AG09319 (cell line): ENCODE measurements around the gene TEX29.

Experiments used
- DNase-seq: peaks from one replicate; pipeline ENCODE4 v3.0.0-alpha.2; 2010; ENCODE audit warnings: low read depth; ENCODE audit errors: extremely low read depth
- CTCF ChIP-seq: IDR thresholded peaks from 2 replicates; pipeline ENCODE4 v1.5.1; 2011; ENCODE audit warnings: low read depth, mild to moderate bottlenecking, inconsistent platforms, low read length, moderate library complexity

TEX29 gene

DNA sequence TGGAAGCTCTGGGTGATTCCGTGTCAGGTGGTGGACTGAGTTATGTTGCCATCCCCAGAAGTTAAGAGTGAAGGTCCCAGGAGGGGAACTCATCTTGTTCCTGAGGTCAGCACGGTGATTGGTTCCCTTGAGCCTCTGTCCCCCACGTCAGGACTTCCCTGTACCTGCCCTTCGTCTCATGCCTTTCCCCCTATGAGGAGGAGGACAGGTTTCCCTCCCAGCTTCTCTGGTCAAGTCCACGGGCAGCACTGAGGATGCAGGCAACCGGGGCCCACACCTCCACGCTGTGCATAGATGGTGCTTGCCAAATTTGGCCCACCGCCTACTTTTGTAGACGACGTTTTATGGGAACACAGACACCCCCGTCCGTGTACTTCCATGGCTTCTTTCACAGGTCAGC lies 42.7 kb downstream of the TEX29 start:
- TF ChIP-seq CTCF = no peak
- DNase-seq = no peak

DNA sequence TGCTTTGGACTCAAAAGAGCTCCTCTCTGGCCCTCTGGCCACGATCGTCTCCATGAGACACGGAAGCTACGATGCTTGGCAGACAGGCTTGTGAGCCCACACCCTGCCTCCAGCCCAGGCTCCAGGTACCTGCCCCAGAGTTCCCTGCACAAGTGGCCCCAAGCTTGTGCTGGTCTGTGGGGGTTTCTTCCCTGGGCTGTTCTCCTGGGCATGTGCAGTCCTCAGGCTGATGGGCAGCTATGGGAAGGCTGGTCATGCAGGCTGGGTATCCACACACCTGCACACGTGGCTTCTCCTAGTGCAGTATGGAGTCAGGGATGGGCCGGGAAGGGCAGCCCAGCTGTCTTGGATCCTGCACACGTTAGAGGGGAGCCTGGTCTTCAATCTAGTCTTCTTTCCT lies 43.1 kb downstream of the TEX29 start:
- no peak for DNase-seq
- TF ChIP-seq CTCF = no peak

DNA sequence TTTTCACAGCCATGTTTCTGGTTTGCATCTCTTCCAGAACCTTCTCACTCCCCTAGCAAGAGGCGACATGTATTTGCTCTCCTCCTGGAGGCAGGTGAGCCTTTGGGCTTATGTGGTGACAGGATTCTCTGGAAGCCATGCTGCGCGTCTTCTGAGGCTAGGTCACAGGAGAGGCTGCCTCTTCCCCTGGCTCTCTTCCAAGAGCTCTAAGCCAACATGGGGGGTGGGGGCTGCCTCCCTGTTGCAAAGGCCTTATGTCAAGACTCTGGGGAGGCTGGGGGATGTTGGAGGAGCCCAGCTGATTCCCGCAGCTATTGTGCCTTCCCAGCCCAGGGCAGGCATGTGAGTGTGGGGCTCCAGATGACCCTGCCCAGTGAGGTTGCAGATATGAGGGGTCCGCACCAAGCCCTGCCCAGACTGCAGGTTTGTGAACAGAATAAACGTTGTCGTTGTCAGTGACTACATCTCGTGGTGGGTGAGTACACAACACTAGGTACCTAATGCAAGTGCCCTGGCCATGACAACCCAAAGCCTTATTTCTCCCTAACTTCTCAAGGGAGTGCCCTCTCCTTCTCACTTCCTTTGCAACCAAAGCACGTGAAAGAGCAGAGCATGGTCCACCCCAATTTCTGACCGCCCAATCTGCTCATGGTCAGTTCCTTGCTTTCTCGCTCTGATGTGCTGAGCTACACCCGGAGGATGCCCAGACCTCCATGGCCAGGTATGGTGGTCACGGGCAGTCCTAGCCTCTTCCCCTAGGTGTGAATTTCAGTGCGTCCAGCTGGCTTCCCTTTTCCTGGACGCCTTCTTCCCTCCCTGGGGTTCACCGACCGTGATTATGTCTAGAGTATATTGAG lies 44.9 kb downstream of the TEX29 start:
- no peak for TF ChIP-seq CTCF
- DNase-seq = no peak

GRCh38 chr13:111367340-111367739 lies 46.9 kb downstream of the TEX29 start:
- DNase-seq = no peak
- no peak for TF ChIP-seq CTCF

- no peak for TF ChIP-seq CTCF
- DNase-seq = no peak
These were observed 47.6 kb downstream of the TEX29 start for GRCh38 chr13:111368091-111368490.

GRCh38 chr13:111370147-111370546 lies 49.7 kb downstream of the TEX29 start:
- TF ChIP-seq CTCF = no peak
- no peak for DNase-seq

DNA sequence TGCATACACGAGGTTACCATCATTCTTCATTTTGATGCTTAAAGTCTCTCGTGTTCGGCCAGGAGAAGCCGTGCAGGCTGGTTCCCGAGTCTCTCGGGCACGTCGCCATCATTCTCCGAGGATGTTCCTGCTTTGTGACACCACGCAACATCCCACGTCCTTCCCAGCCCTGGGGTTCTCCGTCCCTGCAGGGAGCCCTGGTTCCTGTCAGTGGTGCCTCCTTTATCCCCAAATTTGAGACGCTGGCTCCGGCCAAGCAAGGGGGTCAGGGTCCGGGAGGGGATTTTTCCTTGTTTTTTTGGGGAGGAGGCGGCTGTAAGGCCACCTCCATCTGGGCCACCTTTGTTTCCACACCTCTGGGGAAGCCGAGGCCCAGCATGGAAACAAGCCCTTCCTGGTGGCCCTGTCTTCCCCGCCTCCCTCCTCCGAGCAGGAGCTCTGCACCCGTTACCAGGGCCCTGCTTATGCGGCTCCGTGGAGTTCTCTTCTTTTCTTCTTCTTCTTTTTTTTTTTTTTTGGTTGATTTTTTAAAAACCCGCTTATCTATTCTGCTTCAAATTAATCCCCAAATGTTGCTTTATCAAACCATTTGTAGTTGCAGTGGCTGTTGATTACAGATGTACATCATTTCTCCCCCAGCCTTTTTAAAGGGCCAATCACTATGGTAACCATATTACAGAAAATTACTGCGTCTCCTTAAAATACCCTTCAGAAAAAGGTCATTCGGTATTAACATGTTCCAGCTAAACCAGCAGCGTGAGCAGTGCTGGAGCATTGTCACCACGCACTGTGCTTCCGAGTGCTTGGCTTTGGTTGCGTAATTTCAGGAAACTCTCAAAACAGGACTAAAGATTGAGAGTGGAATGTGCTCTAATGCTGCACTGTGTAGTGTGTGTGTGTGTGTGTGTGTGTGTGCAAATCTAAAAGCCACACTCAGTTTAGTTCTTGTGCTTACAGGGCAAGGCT lies 50.4 kb downstream of the TEX29 start:
- TF ChIP-seq CTCF = no peak
- DNase-seq = no peak
